Measurements from ENCODE around the gene CBX4.

CBX4 gene

DNA sequence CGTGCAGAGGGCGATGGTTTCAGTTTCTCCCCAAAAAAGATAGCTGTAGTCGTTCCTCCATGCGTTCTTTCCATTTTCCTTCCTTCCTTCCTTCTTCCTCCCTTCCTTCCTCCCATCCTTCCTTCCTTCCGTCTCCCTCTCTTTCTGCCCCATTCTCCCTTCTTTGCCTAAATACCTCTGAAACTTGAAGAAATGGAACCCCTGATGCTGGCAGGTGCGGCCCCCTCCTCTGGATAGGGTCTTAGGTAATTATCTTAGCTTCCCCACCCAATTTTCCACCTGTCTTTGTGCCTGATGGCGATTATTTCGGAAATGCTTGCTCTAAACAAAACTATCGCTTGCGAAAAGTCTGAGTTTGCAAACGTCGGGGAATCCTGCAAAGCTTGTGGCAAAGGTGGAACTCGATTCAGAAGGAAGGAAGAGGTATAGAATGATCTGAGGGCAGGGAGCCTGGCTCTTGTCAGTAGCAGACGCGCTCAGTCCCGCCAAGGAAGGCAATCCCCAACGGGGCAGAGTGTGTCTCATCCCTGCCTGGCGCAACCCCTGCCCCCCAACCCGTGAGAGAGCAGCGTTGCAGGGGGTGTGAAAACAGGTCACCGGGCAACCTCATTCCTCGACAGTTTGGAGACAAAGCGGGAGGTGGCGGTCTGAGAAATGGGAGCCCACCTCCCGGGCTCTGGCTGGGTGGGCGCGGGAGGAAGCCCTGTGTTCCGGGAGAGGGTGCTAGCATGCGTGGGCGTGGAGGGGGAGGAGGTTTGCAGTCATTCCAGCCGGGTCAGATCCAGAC, 39.5 kb downstream of the CBX4 start:
- no peaks in the 10 kb centered on the region for H3K36me3 ChIP-seq (ENCODE audit: control insufficient read depth, insufficient read depth, low read length)
- no peak overlapping the region for H3K4me3 ChIP-seq (replicated peaks; ENCODE audit: low read depth, low read length)
- no peak for DNase-seq (ENCODE audit: extremely low read depth, insufficient read length)
- H3K27me3 ChIP-seq (replicated peaks; ENCODE audit: control insufficient read depth, insufficient read depth, low read length) = peaks cover 8% of the 10 kb centered on the region
- no peak for TF ChIP-seq CTCF (IDR thresholded peaks at IDR 0.05; ENCODE audit: insufficient read depth, low read length, poor library complexity, severe bottlenecking)

DNA sequence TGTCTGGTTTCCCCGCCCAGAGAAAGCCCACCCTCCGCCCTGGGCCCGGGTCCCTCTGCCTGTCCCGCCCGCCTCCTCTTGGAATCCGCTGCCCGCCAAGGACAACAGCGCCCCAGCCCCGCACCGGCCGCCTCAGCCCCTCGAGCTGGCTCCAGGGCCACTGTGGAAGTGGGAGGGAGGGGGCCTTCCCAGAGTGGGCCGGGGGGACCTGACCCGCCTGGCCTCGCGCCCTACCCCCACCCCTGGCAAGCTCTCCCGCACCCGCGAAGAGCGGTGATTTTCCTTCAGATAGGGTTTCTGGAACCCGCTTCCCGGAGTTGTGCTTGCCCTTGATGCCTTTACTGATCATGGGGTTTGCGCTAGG, 40.1 kb downstream of the CBX4 start:
- Histone ChIP-seq H3K4me3 (replicated peaks; ENCODE audit: low read depth, low read length) (no peak overlapping the region), H3K36me3 (ENCODE audit: control insufficient read depth, insufficient read depth, low read length) (no peaks in the 10 kb centered on the region), H3K27me3 (replicated peaks; ENCODE audit: control insufficient read depth, insufficient read depth, low read length) (peaks cover 8% of the 10 kb centered on the region)
- no peak for TF ChIP-seq CTCF (IDR thresholded peaks at IDR 0.05; ENCODE audit: insufficient read depth, low read length, poor library complexity, severe bottlenecking)
- DNase-seq (ENCODE audit: extremely low read depth, insufficient read length) = no peak

GRCh38 chr17:79798299-79799173, 40.7 kb downstream of the CBX4 start:
- Histone ChIP-seq H3K27me3 (replicated peaks; ENCODE audit: control insufficient read depth, insufficient read depth, low read length) (peaks cover 8% of the 10 kb centered on the region), H3K4me3 (replicated peaks; ENCODE audit: low read depth, low read length) (no peak overlapping the region; the same call in 1 of the 2 replicates), H3K36me3 (ENCODE audit: control insufficient read depth, insufficient read depth, low read length) (no peaks in the 10 kb centered on the region)
- no peak for TF ChIP-seq CTCF (IDR thresholded peaks at IDR 0.05; ENCODE audit: insufficient read depth, low read length, poor library complexity, severe bottlenecking)
- DNase-seq (ENCODE audit: extremely low read depth, insufficient read length) = peak; percentile 47

DNA sequence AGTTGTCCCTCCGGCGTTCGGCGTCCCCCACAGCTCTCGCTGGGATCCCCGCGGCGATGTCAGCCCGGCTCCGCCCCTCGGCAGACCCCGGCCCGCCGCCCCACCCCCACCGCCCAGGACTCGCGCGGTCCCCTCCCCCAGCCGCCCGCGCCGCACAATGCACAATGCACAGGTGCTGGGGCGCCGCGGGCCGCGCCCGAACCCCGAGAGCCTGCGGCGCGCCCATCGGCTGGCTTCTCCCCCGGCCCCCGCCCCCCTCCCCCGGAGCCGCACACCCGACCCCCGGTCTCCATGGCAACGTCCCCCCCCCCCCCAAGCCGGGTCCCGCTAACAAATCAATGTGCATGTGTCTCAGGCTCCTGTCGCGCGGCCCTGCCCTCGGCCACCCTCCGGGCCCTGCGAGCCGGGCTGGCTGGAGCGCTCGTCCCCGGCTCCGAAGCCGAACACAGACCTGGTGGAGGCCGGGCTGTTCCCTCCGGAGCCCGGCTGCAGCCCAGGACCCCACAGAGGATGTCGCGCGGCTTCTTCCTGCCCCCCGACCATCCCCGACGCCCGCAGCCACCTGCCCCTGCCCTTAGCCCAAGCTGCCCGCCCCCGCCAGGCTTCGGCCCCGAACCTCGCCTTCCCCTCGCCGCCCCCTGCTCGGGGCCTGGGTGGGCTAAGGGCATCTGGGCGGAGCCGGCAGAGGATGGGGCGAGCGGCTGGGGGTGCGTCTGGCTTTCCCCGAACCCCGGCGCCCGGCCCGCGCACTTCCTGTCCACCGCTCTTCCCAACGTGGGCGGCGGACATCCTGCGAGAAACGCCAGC, 41.5 kb downstream of the CBX4 start:
- peak; percentile 50 for DNase-seq (ENCODE audit: extremely low read depth, insufficient read length)
- no peak for TF ChIP-seq CTCF (IDR thresholded peaks at IDR 0.05; ENCODE audit: insufficient read depth, low read length, poor library complexity, severe bottlenecking)

GRCh38 chr17:79796763-79797491, 42.3 kb downstream of the CBX4 start, which contains the start of gene CBX8:
TSS of gene CBX8 (minus strand) at chr17:79797077. CDS start at chr17:79796998, 79 bp downstream.
- peaks cover 8% of the 10 kb centered on the region for H3K27me3 ChIP-seq (replicated peaks; ENCODE audit: control insufficient read depth, insufficient read depth, low read length)
- no peak for TF ChIP-seq CTCF (IDR thresholded peaks at IDR 0.05; ENCODE audit: insufficient read depth, low read length, poor library complexity, severe bottlenecking)

More for the DNA sequence above, 41.5 kb downstream of the CBX4 start:
- H3K27me3 ChIP-seq (replicated peaks; ENCODE audit: control insufficient read depth, insufficient read depth, low read length) = peaks cover 8% of the 10 kb centered on the region
- H3K36me3 ChIP-seq (ENCODE audit: control insufficient read depth, insufficient read depth, low read length) = no peaks in the 10 kb centered on the region
- peak overlapping the region; percentile 54 for H3K4me3 ChIP-seq (replicated peaks; ENCODE audit: low read depth, low read length)

More at GRCh38 chr17:79796763-79797491, 42.3 kb downstream of the CBX4 start, which contains the start of gene CBX8:
- DNase-seq (ENCODE audit: extremely low read depth, insufficient read length) = peak; percentile 100
- H3K4me3 ChIP-seq (replicated peaks; ENCODE audit: low read depth, low read length) = peak within 1 kb of the TSS; percentile 77
- H3K36me3 ChIP-seq (ENCODE audit: control insufficient read depth, insufficient read depth, low read length) = no peaks in the 10 kb centered on the region
